Stimulated activated naive CD4-positive, alpha-beta T cell treated with Interleukin-2 at 50 U/mL for 16 hours (primary cell): ENCODE results near the gene MMD.

ENCODE experiments used
- DNase-seq: peaks from one replicate; lab custom pipeline; 2025; lab: John Stamatoyannopoulos, UW

The MMD gene

DNA sequence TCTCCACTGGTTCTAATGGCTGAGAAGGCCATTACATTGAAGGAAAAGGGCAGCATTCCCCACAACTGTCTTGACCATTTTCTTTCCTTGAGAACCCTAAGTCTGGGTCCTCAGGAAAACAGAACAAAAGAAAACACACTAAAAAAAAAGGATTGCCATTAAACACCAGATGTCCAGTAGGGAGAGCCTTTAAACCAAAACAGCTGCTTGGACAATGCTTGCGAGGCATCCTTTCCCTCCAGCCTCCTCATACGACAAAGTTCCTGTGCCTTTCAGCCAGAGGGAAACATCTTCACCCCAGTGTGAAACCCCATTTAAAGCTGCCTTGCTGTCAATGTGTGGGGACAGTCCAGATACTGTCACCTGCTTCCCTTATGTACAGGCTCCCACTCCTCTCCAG lies 74.3 kb downstream of the MMD start:
- DNase-seq: no peak

DNA sequence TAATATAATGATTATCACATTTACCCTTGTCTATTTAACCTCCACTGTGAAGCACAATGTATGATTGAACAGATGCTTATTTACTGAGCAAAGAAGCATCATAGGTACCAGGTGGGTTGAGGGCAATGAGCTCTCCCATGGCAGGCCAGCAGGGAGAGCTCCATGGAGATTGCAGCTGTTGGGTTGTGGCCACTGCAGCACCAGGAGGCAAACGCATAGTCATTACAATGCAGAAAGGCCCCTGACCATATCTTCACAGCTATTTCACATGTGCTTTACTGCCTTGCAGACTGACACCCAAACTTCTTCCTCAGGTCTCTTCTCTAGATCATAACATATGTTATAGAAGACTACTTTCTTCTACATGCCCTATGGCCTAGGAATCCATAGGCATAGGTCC lies 75.0 kb downstream of the MMD start:
- DNase-seq: no peak

DNA sequence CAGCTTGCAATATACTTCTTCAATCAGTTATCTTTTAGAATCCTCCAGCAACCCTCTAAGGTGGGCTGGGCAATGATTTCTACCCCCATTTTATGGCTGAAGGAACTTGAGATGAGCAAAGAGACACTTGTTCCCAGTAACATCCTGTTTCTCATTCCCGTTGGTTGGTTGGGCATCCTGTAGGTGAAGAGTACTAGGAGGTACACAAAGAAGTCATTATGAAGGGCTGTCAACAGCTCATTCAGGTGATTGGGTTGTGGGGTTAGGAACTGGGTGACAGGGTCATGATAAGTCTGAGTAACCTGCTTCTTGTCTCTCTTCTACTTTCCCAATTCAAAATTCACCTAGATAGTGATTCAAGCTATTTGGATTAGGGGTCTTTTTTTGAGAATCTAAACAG lies 76.5 kb downstream of the MMD start:
- DNase-seq: no peak

DNA sequence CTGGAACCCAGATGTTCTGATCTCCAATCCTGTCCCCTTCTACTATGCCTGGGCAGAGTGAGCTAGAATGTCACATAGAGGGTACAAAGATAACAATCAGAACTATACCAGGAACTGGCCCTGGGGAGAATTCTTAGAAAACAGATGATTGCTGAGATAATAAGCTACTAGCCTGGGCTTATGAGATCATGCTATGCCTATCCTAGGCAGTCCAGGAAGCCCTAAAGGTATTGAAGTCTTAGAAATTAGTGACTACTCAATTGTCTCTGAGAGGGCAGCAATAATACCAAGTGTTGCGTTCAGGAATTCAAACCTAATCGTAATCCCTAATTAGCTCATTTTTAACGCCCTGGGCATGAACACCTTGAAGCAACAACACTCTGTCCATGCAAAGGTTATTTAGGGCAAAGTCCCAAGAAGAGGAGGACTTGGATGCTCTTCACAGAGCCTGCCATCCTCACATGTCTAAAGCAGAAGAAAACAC lies 77.1 kb downstream of the MMD start:
- no peak for DNase-seq

DNA sequence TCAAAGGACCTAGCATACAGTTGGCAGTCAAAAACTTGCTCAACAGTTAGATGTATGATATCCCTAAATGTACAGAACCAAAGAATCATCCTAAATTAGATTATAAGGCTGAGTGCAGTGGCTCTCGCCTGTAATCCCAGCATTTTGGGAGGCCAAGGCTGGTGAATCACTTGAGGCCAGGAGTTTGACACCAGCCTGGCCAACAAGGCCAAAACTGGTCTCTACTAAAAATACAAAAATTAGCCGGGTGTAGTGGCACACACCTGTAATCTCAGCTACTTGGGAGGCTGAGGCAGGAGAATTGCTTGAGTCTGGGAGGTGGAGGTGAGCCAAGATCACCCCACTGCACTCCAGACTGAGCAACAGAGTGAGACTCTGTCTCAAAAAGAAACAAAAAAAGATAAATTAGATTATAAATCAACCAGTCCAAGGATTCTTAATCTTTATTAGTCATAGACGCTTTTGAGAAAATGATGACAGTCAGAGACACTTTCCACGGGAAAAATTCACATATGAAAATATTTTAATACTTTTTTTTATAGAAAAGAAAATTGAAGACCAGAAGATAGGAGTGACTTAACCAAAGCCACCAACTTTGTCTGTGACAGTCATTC lies 77.6 kb downstream of the MMD start:
- no peak for DNase-seq

DNA sequence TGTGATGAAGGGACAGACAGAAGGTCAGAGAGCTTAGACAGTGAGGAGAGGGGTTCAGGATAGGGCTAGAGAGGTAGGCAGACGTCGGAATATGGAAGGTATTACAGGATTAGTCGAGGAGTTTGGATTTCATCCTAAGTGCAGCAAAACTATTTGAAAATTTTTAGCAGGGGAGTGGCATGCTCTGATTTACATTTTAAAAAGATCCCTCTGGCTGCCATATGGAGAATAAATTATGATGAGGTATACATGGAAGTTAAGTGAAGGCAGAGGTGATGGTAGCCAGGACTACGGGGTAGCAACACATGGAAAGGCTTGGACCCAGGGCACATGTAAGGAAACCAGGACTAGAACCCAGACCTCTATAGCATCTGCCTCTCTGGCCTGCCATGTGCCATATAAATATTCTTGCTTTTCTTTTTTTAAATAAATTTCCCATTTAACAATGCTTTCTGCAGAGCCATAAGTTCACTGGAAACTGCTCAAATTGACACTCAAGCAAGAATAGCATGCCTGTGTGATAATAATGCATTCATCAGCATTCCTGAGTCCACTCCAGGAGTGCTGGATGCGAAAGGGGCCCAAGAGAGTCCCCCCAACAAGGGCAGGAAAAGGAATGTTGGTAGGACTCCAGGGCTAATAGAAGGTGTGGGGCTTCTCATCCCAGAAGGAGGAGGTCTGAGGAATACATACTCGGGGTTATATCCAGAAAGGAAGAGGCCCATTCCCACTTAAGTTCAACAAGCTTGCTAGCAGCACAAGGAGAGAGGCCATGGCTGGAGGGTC lies 78.6 kb downstream of the MMD start:
- DNase-seq: no peak
